Peyer's patch (tissue), 4 donors: ENCODE data around the gene VAV3.

Experiments used
- POLR2A ChIP-seq, 2 donors: fragments of 450-650 bp; IDR thresholded peaks; one replicate each; pipeline ENCODE4 v1.5.1; 2017; ENCODE audit warnings: antibody characterized with exemption in 2 of 2, mild to moderate bottlenecking in 2 of 2, moderate library complexity in 2 of 2
- TF ChIP-seq, protein P1 (sequence below), 6 experiments: fragments of 450-650 bp in 4 of 6; fragments of 200-600 bp in 2 of 6; sonication (generic) in 1 of 6; IDR thresholded peaks; one replicate each; pipeline ENCODE4 v1.5.1; 2017 to 2019; ENCODE audit warnings: antibody characterized with exemption in 6 of 6, mild to moderate bottlenecking in 3 of 6, moderate library complexity in 1 of 6

DNA sequence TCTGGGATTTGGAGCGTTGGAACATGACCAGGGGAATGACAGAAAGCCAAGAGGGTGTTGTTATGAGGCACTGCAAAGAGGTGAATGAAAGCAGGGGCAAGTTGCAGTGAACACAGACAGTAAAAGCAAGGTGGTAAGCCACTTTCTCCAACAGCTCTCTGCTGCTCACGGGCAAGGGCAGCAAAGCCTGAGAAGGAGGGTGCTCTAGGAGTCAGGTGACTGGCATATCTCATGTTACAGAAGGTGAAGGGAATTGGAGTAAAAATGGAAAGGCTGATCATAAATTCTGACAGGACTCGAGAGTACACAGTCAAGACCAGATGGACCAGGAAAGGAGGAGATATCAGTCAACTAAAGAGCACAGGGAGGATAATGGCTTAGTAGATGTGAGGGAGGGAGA lies 14.5 kb downstream of the VAV3 start:
- TF ChIP-seq POLR2A (IDR thresholded peaks at IDR 0.05), result no peak
- TF ChIP-seq, protein P1, sequence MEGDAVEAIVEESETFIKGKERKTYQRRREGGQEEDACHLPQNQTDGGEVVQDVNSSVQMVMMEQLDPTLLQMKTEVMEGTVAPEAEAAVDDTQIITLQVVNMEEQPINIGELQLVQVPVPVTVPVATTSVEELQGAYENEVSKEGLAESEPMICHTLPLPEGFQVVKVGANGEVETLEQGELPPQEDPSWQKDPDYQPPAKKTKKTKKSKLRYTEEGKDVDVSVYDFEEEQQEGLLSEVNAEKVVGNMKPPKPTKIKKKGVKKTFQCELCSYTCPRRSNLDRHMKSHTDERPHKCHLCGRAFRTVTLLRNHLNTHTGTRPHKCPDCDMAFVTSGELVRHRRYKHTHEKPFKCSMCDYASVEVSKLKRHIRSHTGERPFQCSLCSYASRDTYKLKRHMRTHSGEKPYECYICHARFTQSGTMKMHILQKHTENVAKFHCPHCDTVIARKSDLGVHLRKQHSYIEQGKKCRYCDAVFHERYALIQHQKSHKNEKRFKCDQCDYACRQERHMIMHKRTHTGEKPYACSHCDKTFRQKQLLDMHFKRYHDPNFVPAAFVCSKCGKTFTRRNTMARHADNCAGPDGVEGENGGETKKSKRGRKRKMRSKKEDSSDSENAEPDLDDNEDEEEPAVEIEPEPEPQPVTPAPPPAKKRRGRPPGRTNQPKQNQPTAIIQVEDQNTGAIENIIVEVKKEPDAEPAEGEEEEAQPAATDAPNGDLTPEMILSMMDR (IDR thresholded peaks at IDR 0.05), result no peak
